WTC11 (cell line): Measurements from ENCODE around the gene GABBR1. TPM values are rescaled to one million over a fixed set of nuclear protein-coding genes. Genes with fewer than 3 reads are reported as not detected.

ENCODE experiments used
- ATAC-seq: fragments of 200-7000 bp; cut with Tn5 transposase; 2 replicates; pipeline ENCODE4 v1.10.0; 2021; ENCODE audit warnings: mild to moderate bottlenecking, moderate library complexity
- CTCF ChIA-PET: fragments of 300-600 bp; sonication (Branson Sonifier 250); formaldehyde crosslinking; loops from one replicate; lab custom pipeline; 2021; ENCODE audit warnings: antibody characterized with exemption; lab: Charles Lee
- POLR2A ChIA-PET: fragments of 350-600 bp; sonication (Branson Sonifier 250); formaldehyde crosslinking; loops from one replicate; lab custom pipeline; 2021; ENCODE audit warnings: antibody characterized with exemption; lab: Charles Lee
- DNase-seq: peaks from one replicate; pipeline ENCODE4 v3.0.0; 2021; ENCODE audit warnings: low spot score
- H3K27ac Mint-ChIP-seq: 2 replicates; pipeline ENCODE4 v1.8.0; 2021; ENCODE audit warnings: mixed read lengths
- H3K27me3 Mint-ChIP-seq: 2 replicates; pipeline ENCODE4 v1.8.0; 2021; ENCODE audit warnings: low read depth, mild to moderate bottlenecking, moderate library complexity, mixed read lengths
- H3K36me3 Mint-ChIP-seq: 2 replicates; pipeline ENCODE4 v1.8.0; 2021; ENCODE audit warnings: mixed read lengths
- H3K4me1 Mint-ChIP-seq: 2 replicates; pipeline ENCODE4 v1.8.0; 2022; ENCODE audit warnings: mixed read lengths
- H3K4me3 Mint-ChIP-seq: 2 replicates; pipeline ENCODE4 v1.8.0; 2021; ENCODE audit warnings: mild to moderate bottlenecking, moderate library complexity, mixed read lengths
- H3K9me3 Mint-ChIP-seq: 2 replicates; pipeline ENCODE4 v1.8.0; 2021; ENCODE audit warnings: mixed read lengths
- ESRRA ChIP-seq: sonication (generic); formaldehyde crosslinking; IDR thresholded peaks from 2 replicates; pipeline ENCODE4 v1.8.1; 2022; ENCODE audit warnings: mild to moderate bottlenecking, missing genetic modification reagents, borderline replicate concordance
- ETV6 ChIP-seq: sonication (generic); formaldehyde crosslinking; IDR thresholded peaks from 2 replicates; pipeline ENCODE4 v1.8.1; 2022; ENCODE audit warnings: mild to moderate bottlenecking, missing genetic modification reagents
- HMGA2 ChIP-seq: fragments of 250-450 bp; sonication (Bioruptor Pico); IDR thresholded peaks from 2 replicates; pipeline ENCODE4 v1.4.0; 2021; ENCODE audit warnings: mild to moderate bottlenecking, moderate library complexity
- JUN ChIP-seq: sonication (generic); formaldehyde crosslinking; IDR thresholded peaks from 2 replicates; pipeline ENCODE4 v1.8.0; 2023; ENCODE audit warnings: mild to moderate bottlenecking, missing genetic modification reagents
- NR2C2 ChIP-seq: sonication (generic); formaldehyde crosslinking; IDR thresholded peaks from 2 replicates; pipeline ENCODE4 v1.8.0; 2022; ENCODE audit warnings: mild to moderate bottlenecking, missing genetic modification reagents
- OVOL2 ChIP-seq: fragments of 250-450 bp; sonication (Bioruptor Pico); IDR thresholded peaks from 2 replicates; pipeline ENCODE4 v1.9.0; 2021; ENCODE audit warnings: mild to moderate bottlenecking, borderline replicate concordance
- SOX15 ChIP-seq: fragments of 250-450 bp; sonication (Bioruptor Pico); IDR thresholded peaks from 2 replicates; pipeline ENCODE4 v1.9.0; 2021; ENCODE audit warnings: mild to moderate bottlenecking
- ZNF671 ChIP-seq: fragments of 250-450 bp; sonication (Bioruptor Pico); IDR thresholded peaks from 2 replicates; pipeline ENCODE4 v1.8.0; 2021; ENCODE audit warnings: mild to moderate bottlenecking
- total RNA-seq: library from RNA; stranded (reverse); gene quantifications from 3 replicates; pipeline ENCODE4 v1.2.3, GENCODE V29; 2021
- TF ChIP-seq, protein P1 (sequence below): fragments of 200-600 bp; IDR thresholded peaks from 2 replicates; pipeline ENCODE4 v1.8.0; 2022; ENCODE audit warnings: antibody characterized with exemption
- TF ChIP-seq, protein P2 (sequence below): sonication (generic); formaldehyde crosslinking; IDR thresholded peaks from 2 replicates; pipeline ENCODE4 v1.8.0; 2023; ENCODE audit warnings: missing genetic modification reagents
- TF ChIP-seq, protein P3 (sequence below): sonication (generic); formaldehyde crosslinking; IDR thresholded peaks from 2 replicates; pipeline ENCODE4 v1.8.0; 2022; ENCODE audit warnings: mild to moderate bottlenecking, missing genetic modification reagents
- TF ChIP-seq, protein P4 (sequence below): fragments of 250-450 bp; sonication (Bioruptor Pico); IDR thresholded peaks from 2 replicates; pipeline ENCODE4 v2.1.2; 2022; ENCODE audit warnings: mild to moderate bottlenecking, moderate library complexity
- TF ChIP-seq, protein P5 (sequence below): fragments of 250-450 bp; sonication (Bioruptor Pico); IDR thresholded peaks from 2 replicates; pipeline ENCODE4 v1.9.0; 2021; ENCODE audit warnings: moderate library complexity, mild to moderate bottlenecking, inconsistent platforms, borderline replicate concordance
- TF ChIP-seq, protein P6 (sequence below): sonication (generic); formaldehyde crosslinking; IDR thresholded peaks from 2 replicates; pipeline ENCODE4 v1.8.1; 2022; ENCODE audit warnings: mild to moderate bottlenecking, missing genetic modification reagents, moderate library complexity, borderline replicate concordance
- TF ChIP-seq, protein P7 (sequence below): fragments of 250-450 bp; sonication (Bioruptor Pico); IDR thresholded peaks from 2 replicates; pipeline ENCODE4 v1.8.0; 2021; ENCODE audit warnings: mild to moderate bottlenecking
- TF ChIP-seq, protein P8 (sequence below): sonication (generic); formaldehyde crosslinking; IDR thresholded peaks from 2 replicates; pipeline ENCODE4 v1.8.1; 2023; ENCODE audit warnings: mild to moderate bottlenecking, moderate library complexity, missing genetic modification reagents
- TF ChIP-seq, protein P9 (sequence below): sonication (generic); formaldehyde crosslinking; IDR thresholded peaks from 2 replicates; pipeline ENCODE4 v1.8.1; 2022; ENCODE audit warnings: low read depth, missing genetic modification reagents, borderline replicate concordance

Gene GABBR1
- total RNA-seq, 1 experiment from 2014 or later = 107 TPM

DNA sequence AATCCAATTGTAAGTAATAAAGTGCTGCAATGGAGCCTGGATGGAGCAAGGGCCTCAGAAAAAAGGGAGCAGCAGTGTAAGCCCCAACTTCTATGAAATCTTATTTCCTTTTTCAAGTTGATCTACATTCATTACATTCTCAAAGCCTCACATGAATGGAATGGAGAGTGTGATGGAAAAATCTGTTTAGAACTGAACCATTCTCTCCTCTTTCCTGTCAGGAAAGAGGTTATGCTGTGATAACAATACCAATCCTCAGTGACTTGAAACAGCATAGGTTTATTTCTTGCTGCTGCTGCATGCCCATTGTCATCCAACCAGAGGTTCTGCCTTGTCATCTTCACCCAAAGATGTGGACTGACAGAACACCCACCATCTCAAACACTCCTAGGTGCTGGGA is 56.9 kb downstream of the GABBR1 start (continued):
- TF ChIP-seq, protein P1, sequence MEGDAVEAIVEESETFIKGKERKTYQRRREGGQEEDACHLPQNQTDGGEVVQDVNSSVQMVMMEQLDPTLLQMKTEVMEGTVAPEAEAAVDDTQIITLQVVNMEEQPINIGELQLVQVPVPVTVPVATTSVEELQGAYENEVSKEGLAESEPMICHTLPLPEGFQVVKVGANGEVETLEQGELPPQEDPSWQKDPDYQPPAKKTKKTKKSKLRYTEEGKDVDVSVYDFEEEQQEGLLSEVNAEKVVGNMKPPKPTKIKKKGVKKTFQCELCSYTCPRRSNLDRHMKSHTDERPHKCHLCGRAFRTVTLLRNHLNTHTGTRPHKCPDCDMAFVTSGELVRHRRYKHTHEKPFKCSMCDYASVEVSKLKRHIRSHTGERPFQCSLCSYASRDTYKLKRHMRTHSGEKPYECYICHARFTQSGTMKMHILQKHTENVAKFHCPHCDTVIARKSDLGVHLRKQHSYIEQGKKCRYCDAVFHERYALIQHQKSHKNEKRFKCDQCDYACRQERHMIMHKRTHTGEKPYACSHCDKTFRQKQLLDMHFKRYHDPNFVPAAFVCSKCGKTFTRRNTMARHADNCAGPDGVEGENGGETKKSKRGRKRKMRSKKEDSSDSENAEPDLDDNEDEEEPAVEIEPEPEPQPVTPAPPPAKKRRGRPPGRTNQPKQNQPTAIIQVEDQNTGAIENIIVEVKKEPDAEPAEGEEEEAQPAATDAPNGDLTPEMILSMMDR = no peak
- TF ChIP-seq, protein P2, sequence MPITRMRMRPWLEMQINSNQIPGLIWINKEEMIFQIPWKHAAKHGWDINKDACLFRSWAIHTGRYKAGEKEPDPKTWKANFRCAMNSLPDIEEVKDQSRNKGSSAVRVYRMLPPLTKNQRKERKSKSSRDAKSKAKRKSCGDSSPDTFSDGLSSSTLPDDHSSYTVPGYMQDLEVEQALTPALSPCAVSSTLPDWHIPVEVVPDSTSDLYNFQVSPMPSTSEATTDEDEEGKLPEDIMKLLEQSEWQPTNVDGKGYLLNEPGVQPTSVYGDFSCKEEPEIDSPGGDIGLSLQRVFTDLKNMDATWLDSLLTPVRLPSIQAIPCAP (CRISPR knock-in tag) = no peak
- TF ChIP-seq, protein P3, sequence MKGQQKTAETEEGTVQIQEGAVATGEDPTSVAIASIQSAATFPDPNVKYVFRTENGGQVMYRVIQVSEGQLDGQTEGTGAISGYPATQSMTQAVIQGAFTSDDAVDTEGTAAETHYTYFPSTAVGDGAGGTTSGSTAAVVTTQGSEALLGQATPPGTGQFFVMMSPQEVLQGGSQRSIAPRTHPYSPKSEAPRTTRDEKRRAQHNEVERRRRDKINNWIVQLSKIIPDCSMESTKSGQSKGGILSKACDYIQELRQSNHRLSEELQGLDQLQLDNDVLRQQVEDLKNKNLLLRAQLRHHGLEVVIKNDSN = no peak
- TF ChIP-seq HMGA2 (no peak), OVOL2 (CRISPR knock-in tag) (no peak)
- TF ChIP-seq, all 79 proteins: peak for 0

DNA sequence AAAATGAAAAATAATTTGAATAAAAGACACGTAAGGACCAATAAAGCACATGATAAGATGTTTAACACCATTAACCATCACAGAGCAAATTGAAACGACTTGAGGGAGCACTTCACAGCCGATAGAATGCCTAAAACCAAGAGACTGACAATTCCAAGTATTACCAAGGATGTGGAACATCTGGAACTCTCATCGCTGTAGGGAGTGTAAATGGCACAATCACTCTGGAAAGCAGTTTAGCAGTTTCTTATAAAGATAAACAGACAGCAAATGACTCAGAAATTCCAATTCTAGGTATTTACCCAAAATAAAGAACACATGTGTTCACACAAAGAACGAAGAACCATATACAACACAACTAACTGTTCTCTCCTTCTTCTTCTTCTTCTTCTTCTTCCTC is 65.0 kb downstream of the GABBR1 start:
- no peaks in the 10 kb centered on the region for H3K36me3 Mint-ChIP-seq
- ATAC-seq (no peak), DNase-seq (no peak)
- no peak overlapping the region for H3K4me3 Mint-ChIP-seq
- ChIA-PET POLR2A (no interaction called here), CTCF (no interaction called here)
- H3K27me3 Mint-ChIP-seq = peaks cover 10% of the 10 kb centered on the region
- no peak overlapping the region for H3K27ac Mint-ChIP-seq
- no peaks in the 10 kb centered on the region for H3K4me1 Mint-ChIP-seq
- TF ChIP-seq, protein P4, sequence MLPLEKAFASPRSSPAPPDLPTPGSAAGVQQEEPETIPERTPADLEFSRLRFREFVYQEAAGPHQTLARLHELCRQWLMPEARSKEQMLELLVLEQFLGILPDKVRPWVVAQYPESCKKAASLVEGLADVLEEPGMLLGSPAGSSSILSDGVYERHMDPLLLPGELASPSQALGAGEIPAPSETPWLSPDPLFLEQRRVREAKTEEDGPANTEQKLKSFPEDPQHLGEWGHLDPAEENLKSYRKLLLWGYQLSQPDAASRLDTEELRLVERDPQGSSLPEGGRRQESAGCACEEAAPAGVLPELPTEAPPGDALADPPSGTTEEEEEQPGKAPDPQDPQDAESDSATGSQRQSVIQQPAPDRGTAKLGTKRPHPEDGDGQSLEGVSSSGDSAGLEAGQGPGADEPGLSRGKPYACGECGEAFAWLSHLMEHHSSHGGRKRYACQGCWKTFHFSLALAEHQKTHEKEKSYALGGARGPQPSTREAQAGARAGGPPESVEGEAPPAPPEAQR (CRISPR knock-in tag) = no peak
- TF ChIP-seq ETV6 (CRISPR knock-in tag) (no peak), OVOL2 (CRISPR knock-in tag) (no peak), ESRRA (no peak), ZNF671 (CRISPR knock-in tag) (no peak)
- TF ChIP-seq, protein P5, sequence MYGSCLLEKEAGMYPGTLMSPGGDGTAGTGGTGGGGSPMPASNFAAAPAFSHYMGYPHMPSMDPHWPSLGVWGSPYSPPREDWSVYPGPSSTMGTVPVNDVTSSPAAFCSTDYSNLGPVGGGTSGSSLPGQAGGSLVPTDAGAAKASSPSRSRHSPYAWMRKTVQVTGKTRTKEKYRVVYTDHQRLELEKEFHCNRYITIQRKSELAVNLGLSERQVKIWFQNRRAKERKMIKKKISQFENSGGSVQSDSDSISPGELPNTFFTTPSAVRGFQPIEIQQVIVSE = no peak
- TF ChIP-seq, protein P6, sequence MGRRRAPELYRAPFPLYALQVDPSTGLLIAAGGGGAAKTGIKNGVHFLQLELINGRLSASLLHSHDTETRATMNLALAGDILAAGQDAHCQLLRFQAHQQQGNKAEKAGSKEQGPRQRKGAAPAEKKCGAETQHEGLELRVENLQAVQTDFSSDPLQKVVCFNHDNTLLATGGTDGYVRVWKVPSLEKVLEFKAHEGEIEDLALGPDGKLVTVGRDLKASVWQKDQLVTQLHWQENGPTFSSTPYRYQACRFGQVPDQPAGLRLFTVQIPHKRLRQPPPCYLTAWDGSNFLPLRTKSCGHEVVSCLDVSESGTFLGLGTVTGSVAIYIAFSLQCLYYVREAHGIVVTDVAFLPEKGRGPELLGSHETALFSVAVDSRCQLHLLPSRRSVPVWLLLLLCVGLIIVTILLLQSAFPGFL (CRISPR knock-in tag) = no peak
- TF ChIP-seq, all 79 proteins: peak for 0
- no peaks in the 10 kb centered on the region for H3K9me3 Mint-ChIP-seq

DNA sequence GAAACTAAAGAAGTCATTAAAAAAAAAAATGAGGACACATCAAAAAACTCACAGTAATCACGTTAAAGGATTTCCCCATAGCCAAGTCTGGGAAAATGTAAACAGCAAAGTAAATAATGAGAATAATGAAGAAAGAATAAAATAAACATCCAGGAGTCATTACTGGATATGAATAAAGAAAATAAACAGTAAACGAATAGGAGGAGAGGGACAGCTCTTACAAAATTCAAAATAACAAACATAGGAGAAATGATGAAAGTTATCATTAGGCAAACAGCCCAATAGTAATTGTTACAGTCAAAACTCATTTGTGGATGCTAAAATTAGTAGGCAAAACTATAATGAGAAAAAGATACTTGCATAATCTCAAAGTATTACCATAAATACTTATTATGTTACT is 65.4 kb downstream of the GABBR1 start:
- ChIA-PET CTCF (no interaction called here), POLR2A (no interaction called here)
- TF ChIP-seq, protein P7, sequence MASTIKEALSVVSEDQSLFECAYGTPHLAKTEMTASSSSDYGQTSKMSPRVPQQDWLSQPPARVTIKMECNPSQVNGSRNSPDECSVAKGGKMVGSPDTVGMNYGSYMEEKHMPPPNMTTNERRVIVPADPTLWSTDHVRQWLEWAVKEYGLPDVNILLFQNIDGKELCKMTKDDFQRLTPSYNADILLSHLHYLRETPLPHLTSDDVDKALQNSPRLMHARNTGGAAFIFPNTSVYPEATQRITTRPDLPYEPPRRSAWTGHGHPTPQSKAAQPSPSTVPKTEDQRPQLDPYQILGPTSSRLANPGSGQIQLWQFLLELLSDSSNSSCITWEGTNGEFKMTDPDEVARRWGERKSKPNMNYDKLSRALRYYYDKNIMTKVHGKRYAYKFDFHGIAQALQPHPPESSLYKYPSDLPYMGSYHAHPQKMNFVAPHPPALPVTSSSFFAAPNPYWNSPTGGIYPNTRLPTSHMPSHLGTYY (CRISPR knock-in tag) = no peak
- TF ChIP-seq, protein P8, sequence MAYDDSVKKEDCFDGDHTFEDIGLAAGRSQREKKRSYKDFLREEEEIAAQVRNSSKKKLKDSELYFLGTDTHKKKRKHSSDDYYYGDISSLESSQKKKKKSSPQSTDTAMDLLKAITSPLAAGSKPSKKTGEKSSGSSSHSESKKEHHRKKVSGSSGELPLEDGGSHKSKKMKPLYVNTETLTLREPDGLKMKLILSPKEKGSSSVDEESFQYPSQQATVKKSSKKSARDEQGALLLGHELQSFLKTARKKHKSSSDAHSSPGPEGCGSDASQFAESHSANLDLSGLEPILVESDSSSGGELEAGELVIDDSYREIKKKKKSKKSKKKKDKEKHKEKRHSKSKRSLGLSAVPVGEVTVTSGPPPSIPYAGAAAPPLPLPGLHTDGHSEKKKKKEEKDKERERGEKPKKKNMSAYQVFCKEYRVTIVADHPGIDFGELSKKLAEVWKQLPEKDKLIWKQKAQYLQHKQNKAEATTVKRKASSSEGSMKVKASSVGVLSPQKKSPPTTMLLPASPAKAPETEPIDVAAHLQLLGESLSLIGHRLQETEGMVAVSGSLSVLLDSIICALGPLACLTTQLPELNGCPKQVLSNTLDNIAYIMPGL = no peak
- TF ChIP-seq JUN (CRISPR knock-in tag) (no peak), NR2C2 (CRISPR knock-in tag) (no peak), SOX15 (no peak)
- TF ChIP-seq, protein P9, sequence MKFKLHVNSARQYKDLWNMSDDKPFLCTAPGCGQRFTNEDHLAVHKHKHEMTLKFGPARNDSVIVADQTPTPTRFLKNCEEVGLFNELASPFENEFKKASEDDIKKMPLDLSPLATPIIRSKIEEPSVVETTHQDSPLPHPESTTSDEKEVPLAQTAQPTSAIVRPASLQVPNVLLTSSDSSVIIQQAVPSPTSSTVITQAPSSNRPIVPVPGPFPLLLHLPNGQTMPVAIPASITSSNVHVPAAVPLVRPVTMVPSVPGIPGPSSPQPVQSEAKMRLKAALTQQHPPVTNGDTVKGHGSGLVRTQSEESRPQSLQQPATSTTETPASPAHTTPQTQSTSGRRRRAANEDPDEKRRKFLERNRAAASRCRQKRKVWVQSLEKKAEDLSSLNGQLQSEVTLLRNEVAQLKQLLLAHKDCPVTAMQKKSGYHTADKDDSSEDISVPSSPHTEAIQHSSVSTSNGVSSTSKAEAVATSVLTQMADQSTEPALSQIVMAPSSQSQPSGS (CRISPR knock-in tag) = no peak
- no peak overlapping the region for H3K4me3 Mint-ChIP-seq
- peaks cover 15% of the 10 kb centered on the region for H3K27me3 Mint-ChIP-seq
- H3K27ac Mint-ChIP-seq = no peak overlapping the region
- H3K4me1 Mint-ChIP-seq = no peaks in the 10 kb centered on the region
- no peaks in the 10 kb centered on the region for H3K36me3 Mint-ChIP-seq
- no peaks in the 10 kb centered on the region for H3K9me3 Mint-ChIP-seq
- DNase-seq (no peak), ATAC-seq (no peak)
